G401 (cell line): ENCODE data around the gene CROT. TPM values are rescaled to one million over a fixed set of nuclear protein-coding genes. Genes with fewer than 3 reads are reported as not detected.
A peak's percentile ranks its signal among the peaks of the same experiment; 100 is the strongest.
"Not testable (repeated sequence)": the region's sequence is repeated elsewhere in the genome, so short reads cannot be mapped to it uniquely, and the experiment has no call there.

Experiments
- DNase-seq: peaks from one replicate; pipeline ENCODE4 v3.0.0-alpha.2; 2015; ENCODE audit warnings: low spot score
- in situ Hi-C: cut with HindIII; loops from 2 replicates; pipeline ENCODE4 v1.10.0; 2016; ENCODE audit warnings: low sequenced_read_pairs, mixed read lengths
- total RNA-seq: library from RNA; depleted of rRNA; stranded (reverse); fragments of >200 nt; shearing (Covaris generic); gene quantifications from 2 replicates; pipeline ENCODE4 v1.2.3, GENCODE V29; 2014; rRNA removed

The CROT gene, protein sequence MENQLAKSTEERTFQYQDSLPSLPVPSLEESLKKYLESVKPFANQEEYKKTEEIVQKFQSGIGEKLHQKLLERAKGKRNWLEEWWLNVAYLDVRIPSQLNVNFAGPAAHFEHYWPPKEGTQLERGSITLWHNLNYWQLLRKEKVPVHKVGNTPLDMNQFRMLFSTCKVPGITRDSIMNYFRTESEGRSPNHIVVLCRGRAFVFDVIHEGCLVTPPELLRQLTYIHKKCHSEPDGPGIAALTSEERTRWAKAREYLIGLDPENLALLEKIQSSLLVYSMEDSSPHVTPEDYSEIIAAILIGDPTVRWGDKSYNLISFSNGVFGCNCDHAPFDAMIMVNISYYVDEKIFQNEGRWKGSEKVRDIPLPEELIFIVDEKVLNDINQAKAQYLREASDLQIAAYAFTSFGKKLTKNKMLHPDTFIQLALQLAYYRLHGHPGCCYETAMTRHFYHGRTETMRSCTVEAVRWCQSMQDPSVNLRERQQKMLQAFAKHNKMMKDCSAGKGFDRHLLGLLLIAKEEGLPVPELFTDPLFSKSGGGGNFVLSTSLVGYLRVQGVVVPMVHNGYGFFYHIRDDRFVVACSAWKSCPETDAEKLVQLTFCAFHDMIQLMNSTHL
- 3.7 and 11.0 TPM in 2 replicates for total RNA-seq

DNA sequence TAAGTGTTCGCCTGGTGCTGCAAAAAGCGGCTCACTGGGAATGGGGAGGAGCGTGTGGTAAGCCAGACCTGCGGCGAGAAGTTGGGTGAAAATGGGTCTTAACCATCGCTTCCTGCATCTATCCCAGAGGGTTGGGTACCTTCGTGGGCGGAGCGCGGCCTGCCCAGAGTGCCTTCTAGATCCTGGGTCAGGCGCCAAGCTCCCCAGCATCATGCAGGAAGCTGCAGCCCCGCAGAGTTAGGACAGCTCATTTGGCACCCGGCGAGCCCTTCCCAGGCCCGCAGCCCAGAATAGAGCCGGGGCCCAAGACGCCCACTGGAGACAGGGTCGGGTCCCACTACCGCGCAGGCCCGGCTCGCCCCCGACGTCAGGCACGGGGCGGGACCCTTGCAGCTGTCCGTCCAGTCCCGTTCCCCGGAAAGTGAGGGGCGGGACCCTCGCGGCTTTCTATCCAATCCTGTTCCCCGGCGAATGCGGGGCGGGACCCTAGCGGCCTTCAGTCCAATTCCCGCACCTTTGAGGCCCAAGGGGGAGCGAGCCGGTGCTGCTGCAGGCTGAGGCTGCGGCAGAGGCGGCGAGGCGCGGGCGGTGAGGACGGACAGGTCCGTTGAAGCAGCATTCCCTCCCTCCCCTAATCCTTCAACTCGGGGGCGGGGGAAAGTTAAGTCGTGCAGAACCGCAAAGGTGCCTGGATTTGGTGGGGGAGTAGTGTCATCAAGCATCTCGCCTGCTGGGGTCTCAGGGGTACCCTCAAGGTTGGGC is at the start of gene CROT:
Gene CROT (plus strand): TSS at position 499 of the 762 bp plus-strand sequence. CDS start 3,405 bp downstream, outside the sequence.
- peak; percentile 98 for DNase-seq
- in situ Hi-C loops = no loop called here

DNA sequence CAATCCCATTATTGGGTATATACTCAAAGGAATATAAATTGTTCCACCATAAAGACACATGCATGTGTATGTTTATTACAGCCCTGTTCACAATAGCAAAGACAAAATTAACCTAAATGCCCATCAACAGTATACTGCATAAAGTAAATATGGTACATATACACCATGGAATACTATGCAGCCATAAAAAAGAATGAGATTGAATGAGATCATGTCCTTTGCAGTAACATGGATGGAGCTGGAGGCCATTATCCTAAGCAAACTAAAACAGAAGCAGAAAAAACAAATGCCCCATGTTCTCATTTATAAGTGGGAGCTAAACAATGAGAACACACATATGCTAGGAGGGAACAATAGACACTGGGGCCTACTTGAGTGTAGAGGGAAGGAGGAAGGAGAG is 44.7 kb upstream of the CROT start:
- no peak for DNase-seq
- in situ Hi-C loops = no loop called here

DNA sequence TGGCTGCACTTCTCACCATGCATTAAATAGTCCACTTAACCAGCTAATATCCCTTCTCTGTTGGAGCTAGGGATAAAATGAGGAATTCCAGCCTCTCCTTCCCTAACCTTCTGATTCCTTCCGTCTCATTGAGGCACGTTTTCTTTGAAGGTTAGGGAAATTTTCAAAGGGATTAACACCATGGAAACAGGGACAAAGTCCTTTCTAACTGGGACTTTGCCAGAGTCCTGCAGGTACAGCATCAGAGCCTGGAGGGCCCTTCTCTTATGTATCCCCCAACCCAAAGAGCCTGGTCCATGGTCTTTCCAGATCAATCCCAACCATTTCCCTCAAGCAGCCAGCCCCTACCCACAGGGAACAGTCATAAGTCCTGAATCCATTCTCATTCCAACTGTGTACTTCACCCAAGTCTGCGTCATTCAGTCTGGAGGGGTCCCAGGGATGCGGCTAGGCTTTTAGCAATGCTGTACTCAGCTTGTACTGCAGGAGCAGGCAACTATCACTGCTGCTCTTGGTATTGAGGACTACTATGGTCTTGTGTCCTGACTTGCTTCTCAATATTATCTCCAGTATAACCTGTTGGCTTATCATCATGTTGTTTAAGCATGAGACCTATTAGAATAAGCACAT is 34.6 kb upstream of the CROT start:
- no peak for DNase-seq
- in situ Hi-C loops = no loop called here

DNA sequence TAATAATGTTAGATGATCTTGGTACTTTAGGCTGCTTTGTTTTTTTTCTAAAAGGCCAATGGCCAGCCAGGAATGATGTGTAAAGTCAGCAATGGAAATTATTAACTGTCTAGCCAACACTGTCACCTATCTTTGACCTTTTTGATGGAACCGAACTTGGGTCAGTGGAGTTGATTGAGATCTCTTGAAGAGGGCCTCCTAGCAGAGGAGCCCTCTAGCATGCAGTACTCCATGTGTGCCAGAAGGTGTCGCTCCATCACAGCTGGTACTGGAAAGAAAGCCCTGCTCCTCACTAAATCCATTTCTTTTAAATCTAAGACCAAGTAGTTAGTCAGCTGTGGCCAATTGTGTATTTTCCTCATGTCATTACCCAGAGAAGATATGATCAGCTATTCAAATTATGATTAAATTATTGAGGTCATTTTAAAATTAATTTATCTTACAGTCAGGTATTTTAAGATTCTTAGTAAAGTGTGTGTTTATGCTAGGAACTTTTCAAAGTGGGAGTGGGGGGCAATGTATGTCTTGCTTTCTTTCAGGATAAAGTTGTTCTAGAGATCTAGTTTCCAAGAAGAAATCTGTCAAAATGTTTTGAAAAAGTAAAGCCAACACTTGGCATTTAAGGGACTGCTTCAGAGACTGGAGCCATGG is 33.1 kb upstream of the CROT start:
- DNase-seq = peak; percentile 65
- in situ Hi-C loops = no loop called here

DNA sequence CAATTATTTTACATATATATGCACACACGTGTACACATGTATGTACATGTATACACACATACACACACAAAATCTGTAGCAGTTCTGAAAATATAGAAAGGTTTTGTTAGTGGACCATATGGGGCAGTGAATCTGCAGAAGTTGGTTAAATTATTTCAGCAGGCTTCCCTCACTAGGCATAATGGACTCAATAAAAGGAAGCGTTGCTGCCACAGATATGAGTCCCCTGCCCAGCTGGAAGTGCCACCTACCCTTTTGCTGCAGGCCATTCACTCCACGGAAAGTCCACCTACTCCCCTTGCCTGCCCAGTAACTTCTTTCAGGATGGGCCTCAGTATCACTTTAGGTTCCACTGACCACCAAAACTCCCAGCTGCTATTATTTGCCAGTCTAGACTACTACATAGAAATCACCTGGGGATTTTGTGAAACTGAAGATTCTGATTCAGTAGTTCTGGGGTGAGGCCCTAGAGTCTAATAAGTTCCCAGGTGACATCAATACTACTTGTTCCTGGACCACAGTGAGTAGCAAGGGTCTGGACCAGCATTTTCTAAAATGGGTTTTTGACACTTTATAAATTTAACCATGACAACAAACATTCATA is 29.3 kb upstream of the CROT start:
- in situ Hi-C loops = no loop called here
- no peak for DNase-seq

DNA sequence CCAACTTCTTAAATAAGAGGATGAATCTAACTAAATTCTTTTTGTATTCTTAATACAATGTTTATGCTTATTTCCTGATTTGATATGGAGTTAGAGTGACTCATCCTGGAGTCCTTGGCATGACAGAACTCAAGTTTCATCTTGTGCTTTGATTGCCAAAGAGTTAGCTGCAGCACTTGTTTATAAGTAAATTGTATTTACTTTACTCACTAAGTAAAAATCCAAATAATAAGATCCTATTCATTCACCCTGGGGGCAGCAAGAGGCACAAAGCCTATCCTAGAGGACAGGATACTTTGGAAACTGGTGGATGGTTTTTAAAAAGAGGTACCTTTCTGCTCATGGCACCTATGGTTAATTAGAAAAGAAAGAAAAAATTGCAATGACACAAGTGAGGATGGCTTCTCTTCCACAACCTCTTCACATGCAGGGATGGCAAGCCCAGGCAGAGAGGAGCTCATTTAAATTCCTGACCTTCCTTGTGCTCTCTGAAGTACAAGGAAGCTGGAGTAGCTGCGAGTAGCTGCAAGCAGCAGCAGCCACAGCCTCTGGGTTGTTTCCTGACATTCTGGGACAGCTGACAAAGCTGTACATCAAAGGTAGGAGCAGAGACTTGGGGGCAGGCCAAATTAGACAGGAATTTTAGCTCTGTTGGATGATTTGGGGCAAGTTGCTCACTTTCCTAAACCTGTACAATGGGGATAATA is 28.5 kb upstream of the CROT start:
- DNase-seq = no peak
- in situ Hi-C loops = no loop called here

DNA sequence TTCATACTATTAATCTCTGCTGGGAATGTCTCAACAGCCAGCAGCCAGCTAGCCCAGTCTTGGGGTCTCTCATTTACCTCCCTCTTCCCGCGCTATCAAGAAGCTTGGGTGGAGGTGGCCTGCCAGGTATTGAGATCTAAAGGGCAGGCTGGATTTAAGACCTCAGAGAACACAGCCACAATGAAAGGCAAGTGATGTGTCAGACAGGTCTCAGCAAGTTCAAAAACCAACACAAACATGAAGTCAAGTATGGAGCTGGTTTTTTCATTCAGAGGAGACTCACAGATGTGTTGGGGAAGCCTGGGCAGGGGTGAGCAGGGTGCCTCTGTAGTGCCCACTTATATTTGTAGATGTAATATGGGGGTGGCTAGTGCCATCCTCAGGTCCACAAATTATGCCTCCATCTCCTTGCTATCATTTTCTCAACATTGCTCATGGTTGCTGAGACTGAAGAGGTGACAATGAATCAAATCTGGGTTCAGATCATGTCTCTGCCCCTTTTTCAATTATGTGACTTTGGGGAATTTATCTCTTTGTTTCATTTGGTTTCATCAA is 27.7 kb upstream of the CROT start:
- in situ Hi-C loops = no loop called here
- no peak for DNase-seq

DNA sequence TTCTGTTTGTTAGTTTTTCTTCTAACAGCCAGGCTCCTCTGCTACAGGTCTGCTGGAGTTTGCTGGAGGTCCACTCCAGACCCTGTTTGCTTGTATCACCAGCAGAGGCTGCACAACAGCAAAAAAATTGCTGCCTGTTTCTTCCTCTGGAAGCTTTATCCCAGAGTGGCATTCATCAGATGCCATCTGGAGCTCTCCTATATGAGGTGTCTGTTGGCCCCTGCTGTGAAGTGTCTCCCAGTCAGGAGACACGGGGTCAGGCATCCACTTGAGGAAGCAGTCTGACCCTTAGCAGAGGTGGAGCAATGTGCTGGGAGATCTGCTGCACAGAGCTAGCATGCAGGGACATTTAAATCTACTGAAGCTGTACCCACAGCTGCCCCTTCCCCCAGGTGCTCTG is 26.7 kb upstream of the CROT start:
- in situ Hi-C loops = no loop called here
- DNase-seq = no peak

DNA sequence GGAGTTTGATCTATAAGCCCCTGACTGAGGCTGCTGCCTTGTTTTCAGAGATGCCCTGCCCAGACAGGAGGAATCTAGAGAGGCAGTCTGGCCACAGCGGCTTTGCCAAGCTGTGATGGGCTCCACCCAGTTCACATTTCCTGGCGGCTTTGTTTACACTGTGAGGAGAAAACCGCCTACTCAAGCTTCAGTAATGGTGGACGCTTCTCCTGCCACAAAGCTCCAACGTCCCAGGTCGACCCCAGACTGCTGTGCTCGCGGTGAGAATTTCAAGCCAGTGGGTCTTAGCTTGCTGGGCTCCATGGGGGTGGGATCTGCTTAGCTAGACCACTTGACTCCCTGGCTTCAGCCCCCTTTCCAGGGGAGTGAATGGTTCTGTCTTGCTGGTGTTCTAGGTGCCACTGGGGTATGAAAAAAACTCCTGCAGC is 26.3 kb upstream of the CROT start:
- DNase-seq, in situ Hi-C loops: not testable (repeated sequence)

DNA sequence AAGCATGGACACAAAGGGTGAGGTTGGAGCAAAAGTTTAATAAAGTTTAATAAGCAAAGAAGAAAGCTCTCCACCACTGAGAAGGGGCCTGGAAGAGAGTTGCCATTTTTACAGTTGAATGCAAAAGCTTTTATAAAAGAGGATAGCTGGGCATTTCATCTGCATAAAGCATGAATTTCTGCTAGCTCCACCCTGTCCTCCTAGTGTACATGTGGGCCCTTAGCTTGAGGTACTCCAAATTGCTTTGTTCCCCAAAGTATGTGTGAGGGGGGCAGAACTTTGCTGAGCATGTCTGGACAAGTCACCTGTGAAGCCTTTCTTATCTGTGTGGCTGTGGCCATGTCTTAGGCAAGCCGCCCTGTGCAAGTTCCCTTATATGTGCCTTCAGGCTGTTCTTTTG is 22.6 kb upstream of the CROT start:
- no peak for DNase-seq
- in situ Hi-C loops = no loop called here

DNA sequence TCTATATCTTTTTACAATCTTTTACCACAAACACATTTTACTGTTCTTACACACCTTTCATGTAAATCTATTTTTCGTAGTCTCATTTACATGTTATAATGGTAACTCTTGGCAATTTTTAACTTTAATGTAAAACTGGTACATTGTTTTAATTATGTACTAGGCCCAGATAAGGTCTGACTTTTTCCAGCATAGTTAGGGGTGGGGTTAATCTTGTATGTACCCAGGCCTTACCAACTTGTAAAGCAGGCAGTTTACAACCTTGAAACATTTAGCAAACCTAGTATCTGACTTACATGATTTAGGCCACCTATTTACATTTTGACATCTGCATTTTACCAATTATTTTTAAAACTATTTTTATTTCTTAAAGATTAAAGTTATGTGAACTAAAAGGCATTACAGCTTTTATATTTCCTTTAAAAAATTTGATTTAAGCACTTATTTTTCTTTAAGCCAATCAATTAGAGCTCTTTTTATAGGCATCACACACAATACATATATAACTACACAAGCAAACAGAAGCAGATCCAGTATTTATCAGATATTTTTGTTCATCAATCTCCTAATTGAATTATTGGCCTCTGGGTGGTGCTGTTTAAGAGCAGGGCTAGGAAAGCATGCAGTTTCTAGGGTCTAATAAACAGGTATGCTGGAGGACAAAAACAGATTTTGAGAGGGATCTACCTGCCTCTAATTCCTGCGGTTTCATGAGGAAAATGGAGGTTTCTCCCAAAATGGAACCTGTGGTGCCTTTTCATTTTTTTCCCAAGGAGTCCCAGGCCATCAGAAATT is 19.7 kb upstream of the CROT start:
- in situ Hi-C loops = no loop called here
- no peak for DNase-seq

DNA sequence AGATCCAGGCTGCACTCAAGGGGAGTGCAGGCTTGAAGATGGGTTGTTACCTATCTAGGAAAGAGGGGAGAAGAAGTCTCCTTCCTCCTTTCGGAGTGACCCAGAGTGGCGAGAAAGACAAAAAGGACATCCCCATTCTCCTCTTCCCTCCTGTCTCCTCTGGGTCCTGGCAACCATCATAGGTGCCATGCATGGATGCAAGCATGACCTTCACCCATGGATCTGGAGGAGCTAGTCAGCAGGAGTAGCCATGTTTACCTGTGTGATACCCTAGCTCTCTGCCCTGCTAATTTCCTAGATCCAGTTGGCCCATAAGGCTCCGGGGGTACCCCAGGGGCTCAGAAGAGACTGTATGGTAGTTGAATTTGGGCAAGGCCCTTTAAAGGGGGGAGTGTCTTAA is 17.2 kb upstream of the CROT start:
- no peak for DNase-seq
- in situ Hi-C loops = no loop called here

DNA sequence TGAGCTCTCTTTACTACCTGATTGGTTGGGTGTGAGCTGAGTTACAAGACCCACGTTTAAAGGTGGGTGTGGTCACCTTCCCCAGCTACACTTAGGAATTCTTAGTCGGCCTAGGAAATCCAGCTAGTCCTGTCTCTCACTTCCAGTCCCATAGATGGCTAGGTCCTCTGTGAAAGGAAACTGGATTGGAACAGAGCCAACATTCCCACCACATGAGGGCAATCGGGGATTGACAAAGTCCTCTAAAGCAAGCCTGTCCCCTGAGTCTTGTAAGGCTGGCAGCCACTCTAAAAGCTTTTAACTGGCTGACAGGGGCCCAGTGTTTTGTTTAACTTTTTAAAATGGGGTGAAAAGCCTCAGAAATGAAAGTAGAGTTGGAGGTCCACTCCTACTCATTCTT is 15.1 kb upstream of the CROT start:
- DNase-seq = no peak
- in situ Hi-C loops = no loop called here

DNA sequence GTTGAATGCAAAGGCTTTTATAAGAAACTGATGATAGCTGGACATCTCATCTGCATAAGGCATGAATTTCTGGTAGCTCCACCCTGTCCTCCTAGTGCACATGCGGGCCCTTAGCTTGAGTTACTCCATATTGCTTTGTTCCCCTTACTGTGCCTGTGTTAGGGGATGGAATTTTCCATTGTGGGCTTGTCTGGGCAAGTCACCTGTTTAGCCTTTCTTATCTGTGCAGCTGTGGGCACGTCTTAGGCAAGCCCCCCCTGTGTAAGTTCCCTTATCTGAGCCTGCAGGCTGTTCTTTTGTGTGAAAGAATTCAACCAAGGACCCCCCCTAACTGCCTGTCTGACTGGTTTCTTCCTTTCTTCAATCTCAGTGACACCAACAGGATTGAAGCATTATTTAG is 14.5 kb upstream of the CROT start:
- no peak for DNase-seq
- in situ Hi-C loops = no loop called here

DNA sequence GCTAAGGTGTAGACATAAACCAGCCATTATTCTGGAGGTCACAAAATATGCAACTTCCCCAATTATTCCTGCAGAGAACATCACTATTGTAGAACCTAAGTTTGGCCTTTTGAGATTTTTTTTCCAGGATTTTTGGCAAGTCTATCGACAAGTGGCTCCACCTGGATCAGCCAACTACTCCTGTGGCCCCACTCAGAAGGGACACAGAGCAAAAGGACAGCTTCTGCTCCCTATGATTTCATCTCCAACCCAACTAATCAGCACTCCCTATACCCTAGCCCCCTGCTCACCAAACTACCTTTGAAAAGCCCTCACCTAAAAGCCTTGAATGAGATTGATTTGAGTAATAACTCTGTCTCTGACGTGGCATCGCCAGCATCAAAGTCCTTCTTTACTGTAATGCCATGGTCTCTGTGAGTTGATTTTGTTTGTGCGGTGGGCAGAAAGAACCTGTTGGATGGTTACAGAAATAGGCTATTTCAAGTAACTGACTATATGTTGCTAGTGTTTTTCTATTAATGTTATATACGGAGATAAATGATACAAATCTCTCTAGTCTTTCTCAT is 13.7 kb upstream of the CROT start:
- DNase-seq = no peak
- in situ Hi-C loops = no loop called here

DNA sequence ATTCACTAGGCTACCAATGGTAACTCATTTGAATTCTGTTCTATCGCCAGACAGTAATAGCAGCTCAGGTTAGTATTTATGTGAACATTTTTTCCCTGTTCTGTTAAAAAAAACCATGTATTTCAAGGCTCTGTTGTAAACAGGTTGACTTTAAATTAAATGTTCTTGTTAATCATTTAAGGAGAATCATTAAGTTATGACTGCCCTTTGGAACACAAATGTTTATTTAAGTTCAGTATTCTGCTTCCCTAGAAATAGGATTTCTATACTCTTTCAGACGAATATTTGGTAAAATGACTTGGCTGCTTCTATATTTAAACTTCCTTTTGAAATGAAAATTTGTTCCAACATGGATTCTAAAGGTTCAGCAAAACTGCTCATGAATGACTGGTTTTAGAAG is 13.1 kb upstream of the CROT start:
- in situ Hi-C loops = no loop called here
- no peak for DNase-seq

DNA sequence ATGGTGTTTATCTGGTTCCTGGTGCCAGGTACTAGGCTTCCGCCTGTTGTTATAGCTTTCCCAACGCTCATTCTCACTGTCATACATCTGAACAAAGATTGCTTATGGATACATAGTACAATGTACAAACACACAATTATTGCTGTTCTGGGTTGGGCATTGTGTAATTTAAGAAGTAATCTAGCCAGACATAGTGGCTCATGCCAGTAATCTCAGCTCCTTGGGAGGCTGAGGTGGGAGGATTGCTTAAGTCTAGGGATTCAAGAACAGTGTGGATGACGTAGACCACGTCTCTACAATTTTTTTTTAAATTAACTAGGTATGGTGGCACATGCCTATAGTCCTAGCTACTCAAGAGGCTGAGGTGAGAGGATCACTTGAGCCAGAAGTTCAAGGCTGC is 9.3 kb upstream of the CROT start:
- in situ Hi-C loops = no loop called here
- no peak for DNase-seq
